SK-N-SH treated with all-trans-retinoic acid at 6 μM for 48 hours (cell line): ENCODE measurements around the gene GPR85.
"Not testable (repeated sequence)": the region's sequence is repeated elsewhere in the genome, so short reads cannot be mapped to it uniquely, and the experiment has no call there.

Experiments used
- ATAC-seq: fragments of 200-7000 bp; cut with Tn5 transposase; 3 replicates; pipeline ENCODE4 v1.9.1; 2020; ENCODE audit warnings: mild to moderate bottlenecking, moderate library complexity
- ARNTL ChIP-seq: fragments of 450-650 bp; formaldehyde crosslinking; IDR thresholded peaks from 2 replicates; pipeline ENCODE4 v1.5.0; 2020; ENCODE audit warnings: low read depth, mild to moderate bottlenecking, moderate library complexity, borderline replicate concordance
- BACH2 ChIP-seq: fragments of 250-450 bp; sonication (Bioruptor Pico); IDR thresholded peaks from 2 replicates; pipeline ENCODE4 v1.9.0; 2021; ENCODE audit warnings: mild to moderate bottlenecking, borderline replicate concordance
- CREB5 ChIP-seq: fragments of 250-450 bp; sonication (Bioruptor Pico); IDR thresholded peaks from 2 replicates; pipeline ENCODE4 v1.5.1; 2020; ENCODE audit warnings: low read depth, mild to moderate bottlenecking, moderate library complexity
- CSDC2 ChIP-seq: fragments of 250-450 bp; sonication (Bioruptor Pico); IDR thresholded peaks from 2 replicates; pipeline ENCODE4 v1.5.0; 2020; ENCODE audit warnings: mild to moderate bottlenecking, moderate library complexity
- ESRRG ChIP-seq: fragments of 250-450 bp; sonication (Bioruptor Pico); IDR thresholded peaks from 2 replicates; pipeline ENCODE4 v1.6.1; 2021; ENCODE audit warnings: mild to moderate bottlenecking
- GLIS3 ChIP-seq: fragments of 250-450 bp; sonication (Bioruptor Pico); IDR thresholded peaks from 2 replicates; pipeline ENCODE4 v1.5.0; 2020; ENCODE audit warnings: mild to moderate bottlenecking, moderate library complexity
- ISL1 ChIP-seq: fragments of 250-450 bp; sonication (Bioruptor Pico); IDR thresholded peaks from 2 replicates; pipeline ENCODE4 v2.1.2; 2022; ENCODE audit warnings: mild to moderate bottlenecking, moderate library complexity
- OSR1 ChIP-seq: fragments of 250-450 bp; sonication (Bioruptor Pico); IDR thresholded peaks from 2 replicates; pipeline ENCODE4 v1.8.0; 2022; ENCODE audit warnings: moderate library complexity, mild to moderate bottlenecking, inconsistent platforms
- PPARA ChIP-seq: fragments of 250-450 bp; sonication (Bioruptor Pico); IDR thresholded peaks from 2 replicates; pipeline ENCODE4 v1.5.0; 2020; ENCODE audit warnings: mild to moderate bottlenecking, borderline replicate concordance
- RARB ChIP-seq: fragments of 250-450 bp; sonication (Bioruptor Pico); IDR thresholded peaks from 2 replicates; pipeline ENCODE4 v1.8.0; 2021; ENCODE audit warnings: mild to moderate bottlenecking, moderate library complexity
- TOX ChIP-seq: fragments of 250-450 bp; sonication (Bioruptor Pico); IDR thresholded peaks from 2 replicates; pipeline ENCODE4 v1.8.0; 2021; ENCODE audit warnings: mild to moderate bottlenecking, moderate library complexity, borderline replicate concordance
- ZFP3 ChIP-seq: fragments of 250-450 bp; sonication (Bioruptor Pico); IDR thresholded peaks from 2 replicates; pipeline ENCODE4 v1.5.0; 2020; ENCODE audit warnings: mild to moderate bottlenecking, moderate library complexity
- ZFP30 ChIP-seq: fragments of 450-650 bp; formaldehyde crosslinking; IDR thresholded peaks from 2 replicates; pipeline ENCODE4 v1.5.0; 2022; ENCODE audit warnings: mild to moderate bottlenecking, moderate library complexity
- ZNF565 ChIP-seq: fragments of 450-650 bp; formaldehyde crosslinking; conservative IDR thresholded peaks from 2 replicates; pipeline ENCODE4 v1.5.0; 2020; ENCODE audit warnings: low read depth, mild to moderate bottlenecking, moderate library complexity
- ZNF70 ChIP-seq: fragments of 450-650 bp; formaldehyde crosslinking; IDR thresholded peaks from 2 replicates; pipeline ENCODE4 v1.5.0; 2020; ENCODE audit warnings: mild to moderate bottlenecking, moderate library complexity
- ZNF8 ChIP-seq: fragments of 450-650 bp; formaldehyde crosslinking; IDR thresholded peaks from 2 replicates; pipeline ENCODE4 v1.5.0; 2020; ENCODE audit warnings: mild to moderate bottlenecking, moderate library complexity
- TF ChIP-seq, protein P1 (sequence below): fragments of 250-450 bp; sonication (Bioruptor Pico); IDR thresholded peaks from 2 replicates; pipeline ENCODE4 v1.8.0; 2020; ENCODE audit warnings: mild to moderate bottlenecking, moderate library complexity, borderline replicate concordance
- TF ChIP-seq, protein P2 (sequence below): fragments of 250-450 bp; sonication (Bioruptor Pico); IDR thresholded peaks from 2 replicates; pipeline ENCODE4 v1.8.0; 2021; ENCODE audit warnings: low read depth, mild to moderate bottlenecking, moderate library complexity, borderline replicate concordance

The GPR85 gene

GRCh38 chr7:113120647-113121046 is 34.0 kb upstream of the GPR85 start:
- ATAC-seq = peak; percentile 58
- TF ChIP-seq ISL1 (CRISPR knock-in tag) (peak; percentile 56; the same call in 1 of the 2 replicates), ARNTL (CRISPR knock-in tag) (no peak), TOX (CRISPR knock-in tag) (peak; percentile 63; the same call in 1 of the 2 replicates)

GRCh38 chr7:113119429-113119828 is 32.8 kb upstream of the GPR85 start:
- TF ChIP-seq GLIS3 (CRISPR knock-in tag) (no peak), OSR1 (CRISPR knock-in tag) (no peak), ZNF565 (no peak), TOX (CRISPR knock-in tag) (no peak), CSDC2 (CRISPR knock-in tag) (no peak), ZNF8 (CRISPR knock-in tag) (no peak), BACH2 (CRISPR knock-in tag) (no peak), ZFP3 (CRISPR knock-in tag) (no peak), ARNTL (CRISPR knock-in tag) (no peak), ZNF70 (no peak), PPARA (CRISPR knock-in tag) (no peak)
- TF ChIP-seq, protein P1, sequence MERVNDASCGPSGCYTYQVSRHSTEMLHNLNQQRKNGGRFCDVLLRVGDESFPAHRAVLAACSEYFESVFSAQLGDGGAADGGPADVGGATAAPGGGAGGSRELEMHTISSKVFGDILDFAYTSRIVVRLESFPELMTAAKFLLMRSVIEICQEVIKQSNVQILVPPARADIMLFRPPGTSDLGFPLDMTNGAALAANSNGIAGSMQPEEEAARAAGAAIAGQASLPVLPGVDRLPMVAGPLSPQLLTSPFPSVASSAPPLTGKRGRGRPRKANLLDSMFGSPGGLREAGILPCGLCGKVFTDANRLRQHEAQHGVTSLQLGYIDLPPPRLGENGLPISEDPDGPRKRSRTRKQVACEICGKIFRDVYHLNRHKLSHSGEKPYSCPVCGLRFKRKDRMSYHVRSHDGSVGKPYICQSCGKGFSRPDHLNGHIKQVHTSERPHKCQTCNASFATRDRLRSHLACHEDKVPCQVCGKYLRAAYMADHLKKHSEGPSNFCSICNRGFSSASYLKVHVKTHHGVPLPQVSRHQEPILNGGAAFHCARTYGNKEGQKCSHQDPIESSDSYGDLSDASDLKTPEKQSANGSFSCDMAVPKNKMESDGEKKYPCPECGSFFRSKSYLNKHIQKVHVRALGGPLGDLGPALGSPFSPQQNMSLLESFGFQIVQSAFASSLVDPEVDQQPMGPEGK (CRISPR knock-in tag) = no peak
- TF ChIP-seq, protein P2, sequence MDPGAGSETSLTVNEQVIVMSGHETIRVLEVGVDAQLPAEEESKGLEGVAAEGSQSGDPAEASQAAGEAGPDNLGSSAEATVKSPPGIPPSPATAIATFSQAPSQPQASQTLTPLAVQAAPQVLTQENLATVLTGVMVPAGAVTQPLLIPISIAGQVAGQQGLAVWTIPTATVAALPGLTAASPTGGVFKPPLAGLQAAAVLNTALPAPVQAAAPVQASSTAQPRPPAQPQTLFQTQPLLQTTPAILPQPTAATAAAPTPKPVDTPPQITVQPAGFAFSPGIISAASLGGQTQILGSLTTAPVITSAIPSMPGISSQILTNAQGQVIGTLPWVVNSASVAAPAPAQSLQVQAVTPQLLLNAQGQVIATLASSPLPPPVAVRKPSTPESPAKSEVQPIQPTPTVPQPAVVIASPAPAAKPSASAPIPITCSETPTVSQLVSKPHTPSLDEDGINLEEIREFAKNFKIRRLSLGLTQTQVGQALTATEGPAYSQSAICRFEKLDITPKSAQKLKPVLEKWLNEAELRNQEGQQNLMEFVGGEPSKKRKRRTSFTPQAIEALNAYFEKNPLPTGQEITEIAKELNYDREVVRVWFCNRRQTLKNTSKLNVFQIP (CRISPR knock-in tag) = no peak
- no peak for ATAC-seq

DNA sequence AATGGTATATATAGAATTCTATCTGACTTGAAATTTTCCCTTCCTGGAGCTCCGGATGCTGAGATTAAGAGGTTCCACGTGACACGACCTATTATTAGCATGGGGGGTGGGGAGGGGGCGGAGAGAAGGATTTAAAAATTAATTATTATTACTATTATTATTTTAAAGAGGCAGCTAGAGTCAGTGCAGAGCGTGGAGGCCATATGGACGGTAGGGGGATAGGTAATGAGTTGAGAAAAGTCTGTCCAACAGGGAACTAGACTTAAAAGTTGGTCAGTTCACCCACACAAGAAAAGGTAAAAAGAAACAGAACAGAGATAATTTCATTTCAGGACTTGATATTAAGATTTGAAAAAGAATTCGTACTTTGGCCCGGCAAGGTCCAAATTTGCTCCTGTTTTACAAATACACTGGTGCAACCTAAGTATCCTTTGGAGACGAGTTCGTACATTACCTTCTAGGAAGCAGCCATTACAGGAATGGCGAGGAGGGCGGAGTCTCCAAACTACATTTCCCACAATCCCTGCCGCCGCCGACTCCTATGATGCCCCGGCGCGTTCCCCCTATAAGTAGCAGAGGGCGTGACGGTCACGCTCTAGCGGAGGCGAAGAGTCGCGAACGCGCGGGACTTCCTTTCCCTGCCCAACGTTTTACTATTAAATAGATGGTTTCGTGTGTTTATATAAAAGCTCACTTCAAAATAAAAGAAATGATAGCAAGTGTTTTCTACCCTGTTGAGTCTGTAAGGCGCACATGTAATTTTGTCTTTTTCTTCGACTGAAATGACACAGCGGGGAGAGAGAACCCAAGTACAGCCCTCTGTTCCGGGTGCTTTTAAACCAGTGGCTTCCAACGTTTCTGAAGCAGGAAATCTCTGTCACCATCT is 31.7 kb upstream of the GPR85 start, which contains the start of gene SMIM30:
Gene SMIM30 (minus strand): TSS at position 481 of the 886 bp plus-strand sequence. CDS start 976 bp downstream, outside the sequence.
- peak; percentile 99 for ATAC-seq
- no peak for TF ChIP-seq ISL1 (CRISPR knock-in tag)
- 0 out of 2 replicates have a peak, but pooled peaks have one; percentile 34 for TF ChIP-seq ZFP30 (CRISPR knock-in tag)
- TF ChIP-seq, protein P1 (CRISPR knock-in tag) = peak; percentile 60; the same call in 1 of the 2 replicates
- no peak for TF ChIP-seq RARB (CRISPR knock-in tag)
- no peak for TF ChIP-seq CREB5 (CRISPR knock-in tag)
- no peak for TF ChIP-seq BACH2 (CRISPR knock-in tag)
- 0 out of 2 replicates have a peak, but pooled peaks have one; percentile 28 for TF ChIP-seq ZNF70
- TF ChIP-seq CSDC2 (CRISPR knock-in tag) = peak; percentile 33; the same call in 1 of the 2 replicates
- peak; percentile 92 for TF ChIP-seq ZFP3 (CRISPR knock-in tag)
- TF ChIP-seq ESRRG (CRISPR knock-in tag) = 0 out of 2 replicates have a peak, but pooled peaks have one; percentile 21
- TF ChIP-seq ZNF8 (CRISPR knock-in tag) = 0 out of 2 replicates have a peak, but pooled peaks have one; percentile 24
- TF ChIP-seq, protein P2 (CRISPR knock-in tag) = 0 out of 2 replicates have a peak, but pooled peaks have one; percentile 38
- TF ChIP-seq, all 23 proteins: peak for 8

GRCh38 chr7:113117374-113117774 is 30.7 kb upstream of the GPR85 start:
- not testable (repeated sequence) for ATAC-seq
